Measurements from ENCODE around the gene CUX1. TPM values are rescaled to one million over a fixed set of nuclear protein-coding genes. Genes with fewer than 3 reads are reported as not detected.
"Not testable (repeated sequence)": the region's sequence is repeated elsewhere in the genome, so short reads cannot be mapped to it uniquely, and the experiment has no call there.

The CUX1 gene
- total RNA-seq, 1 donor from 2014 or later = 101 TPM

- DNase-seq (ENCODE audit: low spot score in 2 of 2) = peak in 1 of 2 donors; percentile 77
- H3K36me3 ChIP-seq = no peaks in the 10 kb centered on the region
- H3K9me3 ChIP-seq = no peaks in the 10 kb centered on the region
- intact Hi-C loops (cut with DNase I) = loop anchor here (2.0 to 10.0 kb wide), 5 partner anchors 25 to 243 kb away; partner anchors contain the start of gene CUX1
- H3K4me1 ChIP-seq = peaks cover 17 to 50% of the 10 kb centered on the region in 2 donors
- H3K27me3 ChIP-seq = no peaks in the 10 kb centered on the region
- no peak overlapping the region for H3K4me3 ChIP-seq
- H3K27ac ChIP-seq = peak overlapping the region; percentile 86 to 89
- no peak for TF ChIP-seq CTCF (IDR thresholded peaks at IDR 0.05)
Observed at GRCh38 chr7:101882005-101882421, 64.6 kb downstream of the CUX1 start.

GRCh38 chr7:101882595-101883564 is 65.5 kb downstream of the CUX1 start:
- no peaks in the 10 kb centered on the region for H3K36me3 ChIP-seq
- DNase-seq (ENCODE audit: low spot score in 2 of 2) = peak; percentile 87 to 98
- H3K4me1 ChIP-seq = peaks cover 17 to 50% of the 10 kb centered on the region in 2 donors
- H3K27ac ChIP-seq = peak overlapping the region; percentile 86 to 89
- H3K9me3 ChIP-seq = no peaks in the 10 kb centered on the region
- no peak for TF ChIP-seq CTCF (IDR thresholded peaks at IDR 0.05)
- intact Hi-C loops (cut with DNase I) = loop anchor here (1.0 to 10.0 kb wide), 6 partner anchors 26 to 242 kb away; partner anchors contain the start of gene CUX1
- H3K27me3 ChIP-seq = no peaks in the 10 kb centered on the region
- peak overlapping the region in 1 of 2 donors; percentile 17 for H3K4me3 ChIP-seq

- no peaks in the 10 kb centered on the region for H3K36me3 ChIP-seq
- H3K4me1 ChIP-seq = peaks cover 17 to 50% of the 10 kb centered on the region in 2 donors
- H3K27me3 ChIP-seq = no peaks in the 10 kb centered on the region
- peak overlapping the region; percentile 78 to 82 for H3K27ac ChIP-seq
- no peaks in the 10 kb centered on the region for H3K9me3 ChIP-seq
- DNase-seq (ENCODE audit: low spot score in 2 of 2) = no peak
- no peak overlapping the region for H3K4me3 ChIP-seq
- TF ChIP-seq CTCF (IDR thresholded peaks at IDR 0.05) = no peak
- intact Hi-C loops (cut with DNase I) = loop anchor here (5.0 to 10.0 kb wide), 3 partner anchors 52 to 240 kb away; no protein-coding TSS in a partner anchor
Observed at GRCh38 chr7:101884671-101885596, 67.5 kb downstream of the CUX1 start.

GRCh38 chr7:101885597-101885955 is 68.2 kb downstream of the CUX1 start:
- no peaks in the 10 kb centered on the region for H3K27me3 ChIP-seq
- intact Hi-C loops (cut with DNase I) = loop anchor here (10.0 kb wide), 1 partner anchor 239 kb away; no protein-coding TSS in a partner anchor
- H3K36me3 ChIP-seq = no peaks in the 10 kb centered on the region
- no peaks in the 10 kb centered on the region for H3K9me3 ChIP-seq
- peak in 1 of 2 donors; percentile 83 for DNase-seq (ENCODE audit: low spot score in 2 of 2)
- H3K27ac ChIP-seq = peak overlapping the region; percentile 78 to 82
- H3K4me3 ChIP-seq = peak overlapping the region in 1 of 2 donors; percentile 27
- H3K4me1 ChIP-seq = peaks cover 17 to 44% of the 10 kb centered on the region in 2 donors
- no peak for TF ChIP-seq CTCF (IDR thresholded peaks at IDR 0.05)

GRCh38 chr7:101887352-101887751 is 69.9 kb downstream of the CUX1 start:
- H3K27ac ChIP-seq = not testable (repeated sequence)
- H3K4me1 ChIP-seq = peaks cover 9 to 34% of the 10 kb centered on the region in 2 donors
- intact Hi-C loops (cut with DNase I) = loop anchor here (10.0 kb wide), 1 partner anchor 237 kb away; no protein-coding TSS in a partner anchor

GRCh38 chr7:101888564-101888963 is 71.1 kb downstream of the CUX1 start:
- peaks cover 6 to 29% of the 10 kb centered on the region in 2 donors for H3K4me1 ChIP-seq
- intact Hi-C loops (cut with DNase I) = loop anchor here (10.0 kb wide), 1 partner anchor 236 kb away; no protein-coding TSS in a partner anchor

More at GRCh38 chr7:101887352-101887751, 69.9 kb downstream of the CUX1 start:
- not testable (repeated sequence) for H3K4me3 ChIP-seq; DNase-seq (ENCODE audit: low spot score in 2 of 2); H3K36me3 ChIP-seq; H3K9me3 ChIP-seq; H3K27me3 ChIP-seq

More at GRCh38 chr7:101888564-101888963, 71.1 kb downstream of the CUX1 start:
- not testable (repeated sequence) for DNase-seq (ENCODE audit: low spot score in 2 of 2); H3K27me3 ChIP-seq; H3K36me3 ChIP-seq; H3K9me3 ChIP-seq; H3K4me3 ChIP-seq; H3K27ac ChIP-seq
